Measurements from ENCODE around the gene DLGAP4.

DLGAP4 gene

GRCh38 chr20:36541227-36541767 lies 235.2 kb downstream of the DLGAP4 start, which contains the start of gene MYL9:
MYL9 (plus strand) TSS chr20:36541519; CDS start chr20:36544885, 3,366 bp downstream.
- Histone ChIP-seq H3K9me3 (replicated peaks; ENCODE audit: insufficient read depth, low read length) (no peaks in the 10 kb centered on the region), H3K27ac (ENCODE audit: low read length) (no peak within 1 kb of the TSS), H3K27me3 (replicated peaks; ENCODE audit: insufficient read depth, low read length) (no peaks in the 10 kb centered on the region), H3K4me1 (ENCODE audit: low read length) (no peaks in the 10 kb centered on the region), H4K20me1 (ENCODE audit: insufficient read depth, low read length) (no peaks in the 10 kb centered on the region), H3K79me2 (ENCODE audit: low read length) (no peaks in the 10 kb centered on the region), H3K9ac (ENCODE audit: low read length) (no peak within 1 kb of the TSS), H3K4me2 (ENCODE audit: low read depth, low read length) (peak within 1 kb of the TSS; percentile 24; the same call in 1 of the 2 replicates), H2AFZ (ENCODE audit: low read length) (peak within 1 kb of the TSS; percentile 57), H3F3A (ENCODE audit: insufficient read depth, low read length) (0 out of 2 replicates have a peak, but pooled peaks cover 3% of the 10 kb centered on the region), H3K36me3 (replicated peaks; ENCODE audit: insufficient read depth, low read length) (no peaks in the 10 kb centered on the region), H3K9me2 (replicated peaks; ENCODE audit: insufficient read depth, low read length) (no peaks in the 10 kb centered on the region), H3K4me3 (ENCODE audit: low read length) (no peak within 1 kb of the TSS)
- DNase-seq = no peak
- no peak for TF ChIP-seq EZH2 (optimal IDR thresholded peaks at IDR 0.05; ENCODE audit: low read depth, low read length)
- no peak for TF ChIP-seq CTCF (IDR thresholded peaks at IDR 0.05; ENCODE audit: low read length)
- TF ChIP-seq EZH2phosphoT487 (IDR thresholded peaks at IDR 0.05; ENCODE audit: low read length) = no peak

GRCh38 chr20:36541768-36542488 lies 235.8 kb downstream of the DLGAP4 start:
- H3K79me2 ChIP-seq (ENCODE audit: low read length) = no peaks in the 10 kb centered on the region
- DNase-seq = no peak
- H3K27me3 ChIP-seq (replicated peaks; ENCODE audit: insufficient read depth, low read length) = no peaks in the 10 kb centered on the region
- H3K4me1 ChIP-seq (ENCODE audit: low read length) = no peaks in the 10 kb centered on the region
- no peak overlapping the region; the same call in 1 of the 2 replicates for H3K4me2 ChIP-seq (ENCODE audit: low read depth, low read length)
- H3K27ac ChIP-seq (ENCODE audit: low read length) = no peak overlapping the region
- no peaks in the 10 kb centered on the region for H3K9me3 ChIP-seq (replicated peaks; ENCODE audit: insufficient read depth, low read length)
- H3K9ac ChIP-seq (ENCODE audit: low read length) = no peak overlapping the region
- peak overlapping the region; percentile 57 for H2AFZ ChIP-seq (ENCODE audit: low read length)
- 0 out of 2 replicates have a peak, but pooled peaks cover 3% of the 10 kb centered on the region for H3F3A ChIP-seq (ENCODE audit: insufficient read depth, low read length)
- H3K36me3 ChIP-seq (replicated peaks; ENCODE audit: insufficient read depth, low read length) = no peaks in the 10 kb centered on the region
- H3K4me3 ChIP-seq (ENCODE audit: low read length) = no peak overlapping the region
- no peaks in the 10 kb centered on the region for H3K9me2 ChIP-seq (replicated peaks; ENCODE audit: insufficient read depth, low read length)
- no peaks in the 10 kb centered on the region for H4K20me1 ChIP-seq (ENCODE audit: insufficient read depth, low read length)
- no peak for TF ChIP-seq EZH2 (optimal IDR thresholded peaks at IDR 0.05; ENCODE audit: low read depth, low read length)
- peak; percentile 14; the same call in 1 of the 2 replicates for TF ChIP-seq CTCF (IDR thresholded peaks at IDR 0.05; ENCODE audit: low read length)

GRCh38 chr20:36542516-36543183 lies 236.5 kb downstream of the DLGAP4 start:
- Histone ChIP-seq H3K9me2 (replicated peaks; ENCODE audit: insufficient read depth, low read length) (no peaks in the 10 kb centered on the region), H3K36me3 (replicated peaks; ENCODE audit: insufficient read depth, low read length) (no peaks in the 10 kb centered on the region), H3K9me3 (replicated peaks; ENCODE audit: insufficient read depth, low read length) (no peaks in the 10 kb centered on the region), H3K4me2 (ENCODE audit: low read depth, low read length) (no peak overlapping the region), H4K20me1 (ENCODE audit: insufficient read depth, low read length) (no peaks in the 10 kb centered on the region), H3F3A (ENCODE audit: insufficient read depth, low read length) (0 out of 2 replicates have a peak, but pooled peaks cover 3% of the 10 kb centered on the region), H3K4me3 (ENCODE audit: low read length) (no peak overlapping the region), H2AFZ (ENCODE audit: low read length) (no peak overlapping the region), H3K79me2 (ENCODE audit: low read length) (no peaks in the 10 kb centered on the region), H3K9ac (ENCODE audit: low read length) (no peak overlapping the region), H3K4me1 (ENCODE audit: low read length) (no peaks in the 10 kb centered on the region), H3K27ac (ENCODE audit: low read length) (no peak overlapping the region), H3K27me3 (replicated peaks; ENCODE audit: insufficient read depth, low read length) (no peaks in the 10 kb centered on the region)
- DNase-seq = no peak
- TF ChIP-seq EZH2 (optimal IDR thresholded peaks at IDR 0.05; ENCODE audit: low read depth, low read length) = no peak
- TF ChIP-seq CTCF (IDR thresholded peaks at IDR 0.05; ENCODE audit: low read length) = no peak
- no peak for TF ChIP-seq EZH2phosphoT487 (IDR thresholded peaks at IDR 0.05; ENCODE audit: low read length)
